Panc1 (cell line): ENCODE measurements around the gene CAPN2. TPM values are rescaled to one million over a fixed set of nuclear protein-coding genes. Genes with fewer than 3 reads are reported as not detected.

Source experiments
- ATAC-seq: fragments of 200-7000 bp; cut with Tn5 transposase; 2 replicates; pipeline ENCODE4 v1.9.1; 2020; ENCODE audit warnings: mild to moderate bottlenecking, moderate library complexity
- BruUV-seq: library from RNA; stranded (reverse); fragments of 400-500 nt; replicated peaks from 2 replicates; lab custom pipeline; 2021; lab: Mats Ljungman, UMichigan
- CTCF ChIA-PET: fragments of 300-600 bp; sonication (Branson Sonifier 250); formaldehyde crosslinking; loops from one replicate; lab custom pipeline; 2022; ENCODE audit warnings: antibody characterized with exemption; lab: Charles Lee
- POLR2A ChIA-PET: fragments of 300-600 bp; sonication (Branson Sonifier 250); formaldehyde crosslinking; loops from one replicate; lab custom pipeline; 2022; ENCODE audit warnings: antibody characterized with exemption; lab: Charles Lee
- DNase-seq: peaks from one replicate; pipeline ENCODE4 v3.0.0-alpha.2; 2010; ENCODE audit warnings: low read depth, low spot score
- H3K27ac ChIP-seq: 2 replicates; pipeline ENCODE4 v1.5.1; 2011; ENCODE audit warnings: mild to moderate bottlenecking, low read length, inconsistent platforms
- H3K27me3 ChIP-seq: fragments of 200-500 bp; sonication (Bioruptor generic); 2 replicates; pipeline ENCODE4 v1.6.0; 2014; ENCODE audit warnings: low read length, inconsistent platforms; ENCODE audit not compliant: control insufficient read depth, insufficient read depth
- H3K36me3 ChIP-seq: fragments of 200-500 bp; sonication (Bioruptor generic); 2 replicates; pipeline ENCODE4 v1.5.1; 2014; ENCODE audit warnings: inconsistent platforms, mild to moderate bottlenecking, low read length, moderate library complexity; ENCODE audit not compliant: control insufficient read depth, insufficient read depth
- H3K4me1 ChIP-seq: 2 replicates; pipeline ENCODE4 v1.5.1; 2011; ENCODE audit warnings: inconsistent platforms, mild to moderate bottlenecking, low read length, moderate library complexity; ENCODE audit not compliant: control insufficient read depth, insufficient read depth
- H3K4me3 ChIP-seq, 2 experiments: 2 replicates each; pipeline ENCODE4 v1.5.1; 2011 to 2012; ENCODE audit warnings: low read depth in 2 of 2, low read length in 2 of 2, mild to moderate bottlenecking in 2 of 2, inconsistent platforms in 1 of 2, moderate library complexity in 1 of 2
- H3K9me3 ChIP-seq: fragments of 200-500 bp; sonication (Bioruptor generic); 2 replicates; pipeline ENCODE4 v1.5.1; 2014; ENCODE audit warnings: low read depth, mild to moderate bottlenecking, inconsistent platforms, low read length, moderate library complexity; ENCODE audit not compliant: control insufficient read depth, insufficient read depth
- POLR2AphosphoS5 ChIP-seq: IDR thresholded peaks from 2 replicates; pipeline ENCODE4 v1.6.1; 2012; ENCODE audit warnings: mild to moderate bottlenecking, low read depth, low read length, moderate library complexity
- SIN3A ChIP-seq: IDR thresholded peaks from 2 replicates; pipeline ENCODE4 v1.6.1; 2012; ENCODE audit warnings: low read depth, mild to moderate bottlenecking, low read length, moderate library complexity, borderline replicate concordance; ENCODE audit not compliant: insufficient read depth
- TCF7L2 ChIP-seq: IDR thresholded peaks from 2 replicates; pipeline ENCODE4 v1.6.1; 2011; ENCODE audit warnings: mild to moderate bottlenecking, low read depth, low read length, inconsistent platforms
- in situ Hi-C: cut with HindIII; loops from 2 replicates; pipeline ENCODE4 v1.10.0; 2016; ENCODE audit warnings: low sequenced_read_pairs, low pct_unique_long_range_greater_than_20kb
- intact Hi-C: fragments of 100-400 bp; cut with micrococcal nuclease; formaldehyde crosslinking; loops from one replicate; pipeline ENCODE4 v1.10.0; 2022; ENCODE audit not compliant: unreplicated experiment
- total RNA-seq: library from RNA; stranded (reverse); gene quantifications from one replicate; pipeline ENCODE4 v1.2.1, GENCODE V29; 2021; ENCODE audit not compliant: unreplicated experiment
- TF ChIP-seq, protein P1 (sequence below): fragments of 450-650 bp; IDR thresholded peaks from 2 replicates; pipeline ENCODE4 v1.5.1; 2017; ENCODE audit warnings: mild to moderate bottlenecking
- TF ChIP-seq, protein P2 (sequence below), 2 experiments: IDR thresholded peaks; 2 replicates each; pipeline ENCODE4 v1.6.1; 2011 to 2012; ENCODE audit warnings: low read depth in 2 of 2, control low read depth in 1 of 2, low read length in 1 of 2, mild to moderate bottlenecking in 1 of 2, moderate library complexity in 1 of 2; ENCODE audit not compliant: insufficient read depth in 1 of 2

The CAPN2 gene
- total RNA-seq, 1 experiment from 2014 or later = 171 TPM

DNA sequence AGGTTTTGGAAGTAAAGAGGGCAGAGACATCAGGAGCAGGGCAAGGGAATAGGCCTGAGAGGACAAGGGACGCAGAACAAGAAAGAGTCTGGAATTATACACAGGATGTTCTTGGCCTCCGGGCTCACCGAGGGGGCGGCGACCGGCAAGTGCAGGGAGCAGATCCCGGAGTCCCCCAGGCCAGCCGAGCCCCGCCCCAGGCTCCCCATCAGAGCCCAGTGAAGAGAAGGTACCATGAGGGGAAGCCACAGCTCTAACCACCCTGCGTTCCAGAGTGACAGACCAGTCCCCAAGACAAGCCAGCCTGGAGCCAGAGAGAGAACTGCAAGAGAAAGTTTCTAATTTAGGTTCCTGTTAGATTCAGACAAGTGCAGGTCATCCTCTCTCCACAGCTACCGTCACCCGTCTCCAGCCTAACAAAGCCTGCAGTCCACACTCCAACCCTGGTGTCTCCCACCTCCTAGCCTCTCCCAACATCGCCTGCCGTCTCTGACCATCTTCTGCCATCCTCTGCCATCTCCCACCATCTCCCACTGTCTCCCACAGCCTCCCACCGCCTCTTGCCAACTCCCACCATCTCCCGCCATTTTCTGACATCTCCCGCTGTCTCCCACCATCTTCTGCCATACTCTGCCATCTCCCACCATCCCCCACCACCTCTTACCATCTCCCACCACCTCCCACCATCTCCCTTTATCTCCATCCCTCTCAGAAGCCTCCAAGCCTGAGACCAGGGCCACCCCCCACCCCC, 42.5 kb downstream of the CAPN2 start:
- H3K4me1 ChIP-seq = no peaks in the 10 kb centered on the region
- no peaks in the 10 kb centered on the region for H3K9me3 ChIP-seq
- no peaks in the 10 kb centered on the region for H3K27me3 ChIP-seq
- ATAC-seq (no peak), DNase-seq (no peak)
- in situ Hi-C loops (no loop called here), intact Hi-C loops (no loop called here)
- CTCF ChIA-PET = no interaction called here
- no peak overlapping the region for H3K4me3 ChIP-seq
- no TSS peak for BruUV-seq
- TF ChIP-seq TCF7L2 (no peak), SIN3A (no peak), POLR2AphosphoS5 (no peak)
- TF ChIP-seq, protein P1, sequence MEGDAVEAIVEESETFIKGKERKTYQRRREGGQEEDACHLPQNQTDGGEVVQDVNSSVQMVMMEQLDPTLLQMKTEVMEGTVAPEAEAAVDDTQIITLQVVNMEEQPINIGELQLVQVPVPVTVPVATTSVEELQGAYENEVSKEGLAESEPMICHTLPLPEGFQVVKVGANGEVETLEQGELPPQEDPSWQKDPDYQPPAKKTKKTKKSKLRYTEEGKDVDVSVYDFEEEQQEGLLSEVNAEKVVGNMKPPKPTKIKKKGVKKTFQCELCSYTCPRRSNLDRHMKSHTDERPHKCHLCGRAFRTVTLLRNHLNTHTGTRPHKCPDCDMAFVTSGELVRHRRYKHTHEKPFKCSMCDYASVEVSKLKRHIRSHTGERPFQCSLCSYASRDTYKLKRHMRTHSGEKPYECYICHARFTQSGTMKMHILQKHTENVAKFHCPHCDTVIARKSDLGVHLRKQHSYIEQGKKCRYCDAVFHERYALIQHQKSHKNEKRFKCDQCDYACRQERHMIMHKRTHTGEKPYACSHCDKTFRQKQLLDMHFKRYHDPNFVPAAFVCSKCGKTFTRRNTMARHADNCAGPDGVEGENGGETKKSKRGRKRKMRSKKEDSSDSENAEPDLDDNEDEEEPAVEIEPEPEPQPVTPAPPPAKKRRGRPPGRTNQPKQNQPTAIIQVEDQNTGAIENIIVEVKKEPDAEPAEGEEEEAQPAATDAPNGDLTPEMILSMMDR = no peak
- TF ChIP-seq, protein P2, sequence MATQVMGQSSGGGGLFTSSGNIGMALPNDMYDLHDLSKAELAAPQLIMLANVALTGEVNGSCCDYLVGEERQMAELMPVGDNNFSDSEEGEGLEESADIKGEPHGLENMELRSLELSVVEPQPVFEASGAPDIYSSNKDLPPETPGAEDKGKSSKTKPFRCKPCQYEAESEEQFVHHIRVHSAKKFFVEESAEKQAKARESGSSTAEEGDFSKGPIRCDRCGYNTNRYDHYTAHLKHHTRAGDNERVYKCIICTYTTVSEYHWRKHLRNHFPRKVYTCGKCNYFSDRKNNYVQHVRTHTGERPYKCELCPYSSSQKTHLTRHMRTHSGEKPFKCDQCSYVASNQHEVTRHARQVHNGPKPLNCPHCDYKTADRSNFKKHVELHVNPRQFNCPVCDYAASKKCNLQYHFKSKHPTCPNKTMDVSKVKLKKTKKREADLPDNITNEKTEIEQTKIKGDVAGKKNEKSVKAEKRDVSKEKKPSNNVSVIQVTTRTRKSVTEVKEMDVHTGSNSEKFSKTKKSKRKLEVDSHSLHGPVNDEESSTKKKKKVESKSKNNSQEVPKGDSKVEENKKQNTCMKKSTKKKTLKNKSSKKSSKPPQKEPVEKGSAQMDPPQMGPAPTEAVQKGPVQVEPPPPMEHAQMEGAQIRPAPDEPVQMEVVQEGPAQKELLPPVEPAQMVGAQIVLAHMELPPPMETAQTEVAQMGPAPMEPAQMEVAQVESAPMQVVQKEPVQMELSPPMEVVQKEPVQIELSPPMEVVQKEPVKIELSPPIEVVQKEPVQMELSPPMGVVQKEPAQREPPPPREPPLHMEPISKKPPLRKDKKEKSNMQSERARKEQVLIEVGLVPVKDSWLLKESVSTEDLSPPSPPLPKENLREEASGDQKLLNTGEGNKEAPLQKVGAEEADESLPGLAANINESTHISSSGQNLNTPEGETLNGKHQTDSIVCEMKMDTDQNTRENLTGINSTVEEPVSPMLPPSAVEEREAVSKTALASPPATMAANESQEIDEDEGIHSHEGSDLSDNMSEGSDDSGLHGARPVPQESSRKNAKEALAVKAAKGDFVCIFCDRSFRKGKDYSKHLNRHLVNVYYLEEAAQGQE (IDR thresholded peaks at IDR 0.05; ENCODE audit: insufficient read depth in 1 of 2, low read depth in 2 of 2, low read length in 1 of 2) = no peak
- peaks cover 35% of the 10 kb centered on the region for H3K36me3 ChIP-seq
- no peak overlapping the region for H3K27ac ChIP-seq
- POLR2A ChIA-PET = no interaction called here

DNA sequence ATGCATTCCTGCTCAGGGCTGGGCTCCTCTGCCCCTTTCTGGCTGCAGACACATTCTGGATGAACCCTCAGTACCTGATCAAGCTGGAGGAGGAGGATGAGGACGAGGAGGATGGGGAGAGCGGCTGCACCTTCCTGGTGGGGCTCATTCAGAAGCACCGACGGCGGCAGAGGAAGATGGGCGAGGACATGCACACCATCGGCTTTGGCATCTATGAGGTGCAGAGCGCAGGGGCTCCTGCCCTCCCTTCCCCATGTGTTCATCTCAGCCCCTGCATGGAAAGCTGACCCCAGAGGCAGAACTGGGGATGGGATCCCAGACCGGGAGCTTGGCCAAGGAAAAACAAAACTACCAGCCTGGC, 43.1 kb downstream of the CAPN2 start:
- Histone ChIP-seq H3K4me3 (no peak overlapping the region), H3K36me3 (peaks cover 30% of the 10 kb centered on the region), H3K9me3 (no peaks in the 10 kb centered on the region), H3K27me3 (no peaks in the 10 kb centered on the region), H3K27ac (no peak overlapping the region), H3K4me1 (no peaks in the 10 kb centered on the region)
- ChIA-PET CTCF (no interaction called here), POLR2A (no interaction called here)
- in situ Hi-C loops (no loop called here), intact Hi-C loops (no loop called here)
- BruUV-seq = no TSS peak
- ATAC-seq (no peak), DNase-seq (no peak)
- 0 out of 2 replicates have a peak, but pooled peaks have one; percentile 19 for TF ChIP-seq POLR2AphosphoS5
- TF ChIP-seq, protein P1 = no peak
